HepG2 (cell line): Measurements from ENCODE around the gene LSM5. TPM values are rescaled to one million over a fixed set of nuclear protein-coding genes. Genes with fewer than 3 reads are reported as not detected.

Experiments
- ETV6 ChIP-seq: sonication (generic); formaldehyde crosslinking; conservative IDR thresholded peaks from 2 replicates; pipeline ENCODE4 v1.4.0; 2020; ENCODE audit warnings: missing genetic modification reagents
- RBM22 ChIP-seq: fragments of 200-400 bp; formaldehyde crosslinking; optimal IDR thresholded peaks from 2 replicates; pipeline ENCODE3; 2017; ENCODE audit warnings: mild to moderate bottlenecking, low read length, moderate library complexity
- RFXANK ChIP-seq: IDR thresholded peaks from 2 replicates; pipeline ENCODE4 v1.6.1; 2016
- TARDBP ChIP-seq: sonication (generic); formaldehyde crosslinking; IDR thresholded peaks from 2 replicates; pipeline ENCODE4 v1.8.0; 2022; ENCODE audit warnings: mild to moderate bottlenecking, missing genetic modification reagents
- ZKSCAN8 ChIP-seq: IDR thresholded peaks from 2 replicates; pipeline ENCODE4 v1.6.1; 2016; ENCODE audit warnings: borderline replicate concordance, missing genetic modification reagents, missing compliant biosample characterization
- ZNF10 ChIP-seq: sonication (generic); formaldehyde crosslinking; IDR thresholded peaks from 2 replicates; pipeline ENCODE4 v1.4.0; 2020; ENCODE audit warnings: mild to moderate bottlenecking, low read depth, missing genetic modification reagents, borderline replicate concordance
- ZNF274 ChIP-seq: sonication (generic); formaldehyde crosslinking; IDR thresholded peaks from 2 replicates; pipeline ENCODE4 v1.5.1; 2020; ENCODE audit warnings: mild to moderate bottlenecking, missing genetic modification reagents
- ZNF552 ChIP-seq: sonication (generic); formaldehyde crosslinking; IDR thresholded peaks from 2 replicates; pipeline ENCODE4 v1.9.0; 2022; ENCODE audit warnings: missing genetic modification reagents, mild to moderate bottlenecking, borderline replicate concordance
- ZNF703 ChIP-seq: sonication (generic); formaldehyde crosslinking; IDR thresholded peaks from 2 replicates; pipeline ENCODE4 v1.5.1; 2020; ENCODE audit warnings: missing genetic modification reagents, mild to moderate bottlenecking, moderate library complexity, borderline replicate concordance
- polyA plus RNA-seq, 8 experiments: library from polyadenylated mRNA; depleted of rRNA in 3 of 8; stranded (reverse) in 7 of 8; unstranded in 1 of 8; fragments of >200 nt; fragmentation: Illumina TruSeq in 4 of 8; extraction: Trizol in 4 of 8; gene quantifications; 2 replicates each; pipeline versions ENCODE4 v1.2.1 to v1.2.3, GENCODE V29; 2011 to 2016; ENCODE audit warnings: low read depth in 4 of 8, missing spikeins in 1 of 8, mixed read lengths in 1 of 8; ENCODE audit not compliant: insufficient read depth in 1 of 8
- total RNA-seq, 5 experiments: library from RNA; depleted of rRNA; stranded (reverse); fragments of >200 nt; fragmentation: Illumina TruSeq; extraction: Trizol; gene quantifications; 2 replicates each; pipeline ENCODE4 v1.2.3, GENCODE V29; 2016; ENCODE audit warnings: low read depth in 1 of 5
- TF ChIP-seq, protein P1 (sequence below): sonication (generic); formaldehyde crosslinking; IDR thresholded peaks from 2 replicates; pipeline ENCODE4 v1.4.0; 2020; ENCODE audit warnings: missing genetic modification reagents, borderline replicate concordance
- TF ChIP-seq, protein P2 (sequence below): sonication (generic); formaldehyde crosslinking; IDR thresholded peaks from 2 replicates; pipeline ENCODE4 v1.4.0; 2020; ENCODE audit warnings: missing genetic modification reagents, borderline replicate concordance
- TF ChIP-seq, protein P3 (sequence below): sonication (generic); formaldehyde crosslinking; IDR thresholded peaks from 2 replicates; pipeline ENCODE4 v1.5.1; 2020; ENCODE audit warnings: mild to moderate bottlenecking, missing genetic modification reagents, moderate library complexity
- TF ChIP-seq, protein P4 (sequence below): IDR thresholded peaks from 2 replicates; pipeline ENCODE4 v1.6.1; 2016; ENCODE audit warnings: missing compliant biosample characterization, missing genetic modification reagents, borderline replicate concordance

LSM5 gene
- total and polyA plus RNA-seq, 2 of the 13 experiments (the other 11 are each of a cell fraction or from before 2014, with no cell fraction given) = 30.3 to 183 TPM

DNA sequence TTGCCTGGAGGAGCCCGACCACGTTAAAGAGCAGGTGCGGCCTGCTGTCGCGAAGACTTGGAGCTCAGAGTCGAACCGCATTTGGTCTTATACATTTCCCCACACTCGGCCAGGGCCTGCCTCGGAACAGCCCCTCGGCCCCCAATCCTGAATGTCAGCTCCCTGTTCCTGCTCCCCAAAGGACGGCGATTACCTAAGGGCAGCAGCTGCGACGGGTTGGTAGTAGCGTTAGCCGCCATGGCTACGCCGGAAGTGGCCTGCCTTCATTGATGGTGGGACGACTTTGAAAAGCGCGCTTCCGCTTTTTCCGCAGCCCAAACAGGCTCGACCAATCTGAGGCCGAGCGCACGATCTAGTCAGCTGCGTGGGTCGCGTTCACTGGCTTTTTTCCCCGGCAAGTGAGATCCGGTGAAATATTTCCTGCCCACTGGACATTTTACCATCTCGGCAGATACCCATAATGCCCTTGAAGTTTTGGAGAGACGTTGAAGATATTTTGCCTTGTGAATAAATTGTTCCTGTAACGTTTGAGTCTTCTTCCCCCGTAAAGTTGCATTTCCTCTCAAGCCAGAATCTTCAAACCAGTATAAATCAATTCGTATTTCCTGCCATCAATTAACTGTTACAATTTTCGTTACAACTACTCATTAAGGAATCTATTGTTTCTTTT, at the start of gene LSM5 (continued):
- TF ChIP-seq, protein P1, sequence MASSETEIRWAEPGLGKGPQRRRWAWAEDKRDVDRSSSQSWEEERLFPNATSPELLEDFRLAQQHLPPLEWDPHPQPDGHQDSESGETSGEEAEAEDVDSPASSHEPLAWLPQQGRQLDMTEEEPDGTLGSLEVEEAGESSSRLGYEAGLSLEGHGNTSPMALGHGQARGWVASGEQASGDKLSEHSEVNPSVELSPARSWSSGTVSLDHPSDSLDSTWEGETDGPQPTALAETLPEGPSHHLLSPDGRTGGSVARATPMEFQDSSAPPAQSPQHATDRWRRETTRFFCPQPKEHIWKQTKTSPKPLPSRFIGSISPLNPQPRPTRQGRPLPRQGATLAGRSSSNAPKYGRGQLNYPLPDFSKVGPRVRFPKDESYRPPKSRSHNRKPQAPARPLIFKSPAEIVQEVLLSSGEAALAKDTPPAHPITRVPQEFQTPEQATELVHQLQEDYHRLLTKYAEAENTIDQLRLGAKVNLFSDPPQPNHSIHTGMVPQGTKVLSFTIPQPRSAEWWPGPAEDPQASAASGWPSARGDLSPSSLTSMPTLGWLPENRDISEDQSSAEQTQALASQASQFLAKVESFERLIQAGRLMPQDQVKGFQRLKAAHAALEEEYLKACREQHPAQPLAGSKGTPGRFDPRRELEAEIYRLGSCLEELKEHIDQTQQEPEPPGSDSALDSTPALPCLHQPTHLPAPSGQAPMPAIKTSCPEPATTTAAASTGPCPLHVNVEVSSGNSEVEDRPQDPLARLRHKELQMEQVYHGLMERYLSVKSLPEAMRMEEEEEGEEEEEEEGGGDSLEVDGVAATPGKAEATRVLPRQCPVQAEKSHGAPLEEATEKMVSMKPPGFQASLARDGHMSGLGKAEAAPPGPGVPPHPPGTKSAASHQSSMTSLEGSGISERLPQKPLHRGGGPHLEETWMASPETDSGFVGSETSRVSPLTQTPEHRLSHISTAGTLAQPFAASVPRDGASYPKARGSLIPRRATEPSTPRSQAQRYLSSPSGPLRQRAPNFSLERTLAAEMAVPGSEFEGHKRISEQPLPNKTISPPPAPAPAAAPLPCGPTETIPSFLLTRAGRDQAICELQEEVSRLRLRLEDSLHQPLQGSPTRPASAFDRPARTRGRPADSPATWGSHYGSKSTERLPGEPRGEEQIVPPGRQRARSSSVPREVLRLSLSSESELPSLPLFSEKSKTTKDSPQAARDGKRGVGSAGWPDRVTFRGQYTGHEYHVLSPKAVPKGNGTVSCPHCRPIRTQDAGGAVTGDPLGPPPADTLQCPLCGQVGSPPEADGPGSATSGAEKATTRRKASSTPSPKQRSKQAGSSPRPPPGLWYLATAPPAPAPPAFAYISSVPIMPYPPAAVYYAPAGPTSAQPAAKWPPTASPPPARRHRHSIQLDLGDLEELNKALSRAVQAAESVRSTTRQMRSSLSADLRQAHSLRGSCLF (CRISPR knock-in tag) = peak; percentile 62; the same call in 1 of the 2 replicates
- TF ChIP-seq RFXANK = 0 out of 2 replicates have a peak, but pooled peaks have one; percentile 75
- 0 out of 2 replicates have a peak, but pooled peaks have one; percentile 60 for TF ChIP-seq ETV6
- 0 out of 2 replicates have a peak, but pooled peaks have one; percentile 57 for TF ChIP-seq ZKSCAN8 (CRISPR knock-in tag)
- TF ChIP-seq, protein P2, sequence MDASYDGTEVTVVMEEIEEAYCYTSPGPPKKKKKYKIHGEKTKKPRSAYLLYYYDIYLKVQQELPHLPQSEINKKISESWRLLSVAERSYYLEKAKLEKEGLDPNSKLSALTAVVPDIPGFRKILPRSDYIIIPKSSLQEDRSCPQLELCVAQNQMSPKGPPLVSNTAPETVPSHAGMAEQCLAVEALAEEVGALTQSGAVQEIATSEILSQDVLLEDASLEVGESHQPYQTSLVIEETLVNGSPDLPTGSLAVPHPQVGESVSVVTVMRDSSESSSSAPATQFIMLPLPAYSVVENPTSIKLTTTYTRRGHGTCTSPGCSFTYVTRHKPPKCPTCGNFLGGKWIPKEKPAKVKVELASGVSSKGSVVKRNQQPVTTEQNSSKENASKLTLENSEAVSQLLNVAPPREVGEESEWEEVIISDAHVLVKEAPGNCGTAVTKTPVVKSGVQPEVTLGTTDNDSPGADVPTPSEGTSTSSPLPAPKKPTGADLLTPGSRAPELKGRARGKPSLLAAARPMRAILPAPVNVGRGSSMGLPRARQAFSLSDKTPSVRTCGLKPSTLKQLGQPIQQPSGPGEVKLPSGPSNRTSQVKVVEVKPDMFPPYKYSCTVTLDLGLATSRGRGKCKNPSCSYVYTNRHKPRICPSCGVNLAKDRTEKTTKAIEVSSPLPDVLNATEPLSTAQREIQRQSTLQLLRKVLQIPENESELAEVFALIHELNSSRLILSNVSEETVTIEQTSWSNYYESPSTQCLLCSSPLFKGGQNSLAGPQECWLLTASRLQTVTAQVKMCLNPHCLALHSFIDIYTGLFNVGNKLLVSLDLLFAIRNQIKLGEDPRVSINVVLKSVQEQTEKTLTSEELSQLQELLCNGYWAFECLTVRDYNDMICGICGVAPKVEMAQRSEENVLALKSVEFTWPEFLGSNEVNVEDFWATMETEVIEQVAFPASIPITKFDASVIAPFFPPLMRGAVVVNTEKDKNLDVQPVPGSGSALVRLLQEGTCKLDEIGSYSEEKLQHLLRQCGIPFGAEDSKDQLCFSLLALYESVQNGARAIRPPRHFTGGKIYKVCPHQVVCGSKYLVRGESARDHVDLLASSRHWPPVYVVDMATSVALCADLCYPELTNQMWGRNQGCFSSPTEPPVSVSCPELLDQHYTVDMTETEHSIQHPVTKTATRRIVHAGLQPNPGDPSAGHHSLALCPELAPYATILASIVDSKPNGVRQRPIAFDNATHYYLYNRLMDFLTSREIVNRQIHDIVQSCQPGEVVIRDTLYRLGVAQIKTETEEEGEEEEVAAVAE (CRISPR knock-in tag) = peak; percentile 89
- TF ChIP-seq, protein P3, sequence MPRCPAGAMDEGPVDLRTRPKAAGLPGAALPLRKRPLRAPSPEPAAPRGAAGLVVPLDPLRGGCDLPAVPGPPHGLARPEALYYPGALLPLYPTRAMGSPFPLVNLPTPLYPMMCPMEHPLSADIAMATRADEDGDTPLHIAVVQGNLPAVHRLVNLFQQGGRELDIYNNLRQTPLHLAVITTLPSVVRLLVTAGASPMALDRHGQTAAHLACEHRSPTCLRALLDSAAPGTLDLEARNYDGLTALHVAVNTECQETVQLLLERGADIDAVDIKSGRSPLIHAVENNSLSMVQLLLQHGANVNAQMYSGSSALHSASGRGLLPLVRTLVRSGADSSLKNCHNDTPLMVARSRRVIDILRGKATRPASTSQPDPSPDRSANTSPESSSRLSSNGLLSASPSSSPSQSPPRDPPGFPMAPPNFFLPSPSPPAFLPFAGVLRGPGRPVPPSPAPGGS (CRISPR knock-in tag) = peak; percentile 63
- TF ChIP-seq ZNF552 (CRISPR knock-in tag) = peak; percentile 88; the same call in 1 of the 2 replicates
- TF ChIP-seq RBM22 = peak; percentile 59
- peak; percentile 72; the same call in 1 of the 2 replicates for TF ChIP-seq TARDBP (CRISPR knock-in tag)
- 0 out of 2 replicates have a peak, but pooled peaks have one; percentile 74 for TF ChIP-seq ZNF274
- TF ChIP-seq, protein P4, sequence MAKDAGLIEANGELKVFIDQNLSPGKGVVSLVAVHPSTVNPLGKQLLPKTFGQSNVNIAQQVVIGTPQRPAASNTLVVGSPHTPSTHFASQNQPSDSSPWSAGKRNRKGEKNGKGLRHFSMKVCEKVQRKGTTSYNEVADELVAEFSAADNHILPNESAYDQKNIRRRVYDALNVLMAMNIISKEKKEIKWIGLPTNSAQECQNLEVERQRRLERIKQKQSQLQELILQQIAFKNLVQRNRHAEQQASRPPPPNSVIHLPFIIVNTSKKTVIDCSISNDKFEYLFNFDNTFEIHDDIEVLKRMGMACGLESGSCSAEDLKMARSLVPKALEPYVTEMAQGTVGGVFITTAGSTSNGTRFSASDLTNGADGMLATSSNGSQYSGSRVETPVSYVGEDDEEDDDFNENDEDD (CRISPR knock-in tag) = peak; percentile 97
- no peak for TF ChIP-seq ZNF10
- 0 out of 2 replicates have a peak, but pooled peaks have one; percentile 30 for TF ChIP-seq ZNF703
